ENCODE measurements around the gene TRAF3IP1. TPM values are rescaled to one million over a fixed set of nuclear protein-coding genes. Genes with fewer than 3 reads are reported as not detected.

Gene TRAF3IP1
- total RNA-seq, 4 donors from 2014 or later = 8.5 to 20.8 (median 10.9) TPM

GRCh38 chr2:238428866-238429265, 108.5 kb downstream of the TRAF3IP1 start:
- no peaks in the 10 kb centered on the region for H3K27me3 ChIP-seq
- ATAC-seq (no peak), DNase-seq (no peak)
- TF ChIP-seq POLR2A (IDR thresholded peaks at IDR 0.05) (no peak), CTCF (IDR thresholded peaks at IDR 0.05 in 4 of 5, conservative IDR thresholded peaks at IDR 0.05 in 1 of 5) (no peak)
- H3K36me3 ChIP-seq = peaks cover 0 to 6% of the 10 kb centered on the region in 2 donors
- no peak overlapping the region for H3K27ac ChIP-seq
- H3K9me3 ChIP-seq = no peaks in the 10 kb centered on the region
- intact Hi-C loops (cut with DNase I; ENCODE audit: low total_unique reads) (no loop called here), in situ Hi-C loops (cut with MboI; ENCODE audit: low sequenced_read_pairs in 4 of 4) (no loop called here)
- H3K4me1 ChIP-seq = peaks cover 11 to 19% of the 10 kb centered on the region in 2 donors
- H3K4me3 ChIP-seq = no peak overlapping the region

GRCh38 chr2:238430781-238431180, 110.5 kb downstream of the TRAF3IP1 start:
- Histone ChIP-seq H3K36me3 (peaks cover 0 to 26% of the 10 kb centered on the region in 2 donors), H3K27ac (no peak overlapping the region), H3K4me1 (peaks cover 9 to 17% of the 10 kb centered on the region in 2 donors), H3K4me3 (no peak overlapping the region), H3K9me3 (no peaks in the 10 kb centered on the region), H3K27me3 (no peaks in the 10 kb centered on the region)
- DNase-seq (no peak), ATAC-seq (no peak)
- no peak for TF ChIP-seq POLR2A (IDR thresholded peaks at IDR 0.05)
- no peak for TF ChIP-seq CTCF (IDR thresholded peaks at IDR 0.05 in 4 of 5, conservative IDR thresholded peaks at IDR 0.05 in 1 of 5)
- in situ Hi-C loops (cut with MboI; ENCODE audit: low sequenced_read_pairs in 4 of 4) (no loop called here), intact Hi-C loops (cut with DNase I; ENCODE audit: low total_unique reads) (no loop called here)

GRCh38 chr2:238431456-238431855, 111.1 kb downstream of the TRAF3IP1 start:
- peaks cover 5 to 12% of the 10 kb centered on the region in 2 donors for H3K4me1 ChIP-seq
- TF ChIP-seq CTCF (IDR thresholded peaks at IDR 0.05 in 4 of 5, conservative IDR thresholded peaks at IDR 0.05 in 1 of 5) = no peak
- no peak for TF ChIP-seq POLR2A (IDR thresholded peaks at IDR 0.05)
- no peaks in the 10 kb centered on the region for H3K27me3 ChIP-seq
- intact Hi-C loops (cut with DNase I; ENCODE audit: low total_unique reads) (no loop called here), in situ Hi-C loops (cut with MboI; ENCODE audit: low sequenced_read_pairs in 4 of 4) (no loop called here)
- no peak overlapping the region for H3K4me3 ChIP-seq
- H3K27ac ChIP-seq = no peak overlapping the region
- peaks cover 0 to 31% of the 10 kb centered on the region in 2 donors for H3K36me3 ChIP-seq
- no peaks in the 10 kb centered on the region for H3K9me3 ChIP-seq
- no peak for ATAC-seq
- no peak for DNase-seq

- no peak for TF ChIP-seq CTCF (IDR thresholded peaks at IDR 0.05 in 4 of 5, conservative IDR thresholded peaks at IDR 0.05 in 1 of 5)
- TF ChIP-seq POLR2A (IDR thresholded peaks at IDR 0.05) = no peak
- no peak overlapping the region for H3K4me3 ChIP-seq
- no peak overlapping the region for H3K27ac ChIP-seq
- H3K9me3 ChIP-seq = no peaks in the 10 kb centered on the region
- in situ Hi-C loops (cut with MboI; ENCODE audit: low sequenced_read_pairs in 4 of 4) (no loop called here), intact Hi-C loops (cut with DNase I; ENCODE audit: low total_unique reads) (no loop called here)
- H3K36me3 ChIP-seq = peaks cover 0 to 31% of the 10 kb centered on the region in 2 donors
- H3K4me1 ChIP-seq = peaks cover 0 to 4% of the 10 kb centered on the region in 2 donors
- DNase-seq (no peak), ATAC-seq (no peak)
- H3K27me3 ChIP-seq = no peaks in the 10 kb centered on the region
These were observed 113.1 kb downstream of the TRAF3IP1 start for GRCh38 chr2:238433300-238433915.
